ENCODE measurements around the gene DENND5B.
A peak's percentile ranks its signal among the peaks of the same experiment; 100 is the strongest.

The DENND5B gene

GRCh38 chr12:31471823-31472222 lies 119.1 kb downstream of the DENND5B start:
- no peak for DNase-seq (ENCODE audit: low read depth in 2 of 2)

- no peak for DNase-seq (ENCODE audit: low read depth in 2 of 2)
Measured at GRCh38 chr12:31471051-31471450, 119.9 kb downstream of the DENND5B start.

GRCh38 chr12:31470459-31470858 lies 120.5 kb downstream of the DENND5B start:
- no peak for DNase-seq (ENCODE audit: low read depth in 2 of 2)

- no peak for DNase-seq (ENCODE audit: low read depth in 2 of 2)
Measured at GRCh38 chr12:31466768-31467167, 124.2 kb downstream of the DENND5B start.

GRCh38 chr12:31465002-31465401 lies 125.9 kb downstream of the DENND5B start:
- no peak for DNase-seq (ENCODE audit: low read depth in 2 of 2)

- DNase-seq (ENCODE audit: low read depth in 2 of 2), result no peak
Measured at GRCh38 chr12:31460024-31460423, 130.9 kb downstream of the DENND5B start.

- no peak for DNase-seq (ENCODE audit: low read depth in 2 of 2)
Measured at GRCh38 chr12:31456562-31456961, 134.4 kb downstream of the DENND5B start.

GRCh38 chr12:31444736-31445135 lies 146.2 kb downstream of the DENND5B start:
- no peak for DNase-seq (ENCODE audit: low read depth in 2 of 2)

- no peak for DNase-seq (ENCODE audit: low read depth in 2 of 2)
Measured at GRCh38 chr12:31440586-31440985, 150.3 kb downstream of the DENND5B start.

GRCh38 chr12:31440134-31440533 lies 150.8 kb downstream of the DENND5B start:
- DNase-seq (ENCODE audit: low read depth in 2 of 2), result no peak

GRCh38 chr12:31431721-31432240 lies 159.2 kb downstream of the DENND5B start:
- no peak for DNase-seq (ENCODE audit: low read depth in 2 of 2)

GRCh38 chr12:31423405-31423804 lies 167.5 kb downstream of the DENND5B start:
- no peak for DNase-seq (ENCODE audit: low read depth in 2 of 2)

GRCh38 chr12:31412292-31412801 lies 178.6 kb downstream of the DENND5B start:
- no peak for DNase-seq (ENCODE audit: low read depth in 2 of 2)

- DNase-seq (ENCODE audit: low read depth in 2 of 2), result no peak
Measured at GRCh38 chr12:31408763-31409162, 182.2 kb downstream of the DENND5B start.

GRCh38 chr12:31407562-31407961 lies 183.4 kb downstream of the DENND5B start:
- DNase-seq (ENCODE audit: low read depth in 2 of 2), result no peak

GRCh38 chr12:31406345-31406744 lies 184.6 kb downstream of the DENND5B start:
- no peak for DNase-seq (ENCODE audit: low read depth in 2 of 2)

- no peak for DNase-seq (ENCODE audit: low read depth in 2 of 2)
Measured at GRCh38 chr12:31405021-31405420, 185.9 kb downstream of the DENND5B start.

GRCh38 chr12:31403099-31403607 lies 187.8 kb downstream of the DENND5B start:
- peak in 1 of 2 donors; percentile 17 for DNase-seq (ENCODE audit: low read depth in 2 of 2)

- no peak for DNase-seq (ENCODE audit: low read depth in 2 of 2)
Measured at GRCh38 chr12:31393004-31393550, 197.9 kb downstream of the DENND5B start.

GRCh38 chr12:31390991-31391390 lies 199.9 kb downstream of the DENND5B start:
- DNase-seq (ENCODE audit: low read depth in 2 of 2), result no peak

- DNase-seq (ENCODE audit: low read depth in 2 of 2), result no peak
Measured at GRCh38 chr12:31388713-31389112, 202.2 kb downstream of the DENND5B start.

- DNase-seq (ENCODE audit: low read depth in 2 of 2), result no peak
Measured at GRCh38 chr12:31387466-31387865, 203.5 kb downstream of the DENND5B start.

- DNase-seq (ENCODE audit: low read depth in 2 of 2), result no peak
Measured at GRCh38 chr12:31387011-31387410, 203.9 kb downstream of the DENND5B start.

GRCh38 chr12:31386364-31386777 lies 204.6 kb downstream of the DENND5B start:
- DNase-seq (ENCODE audit: low read depth in 2 of 2), result no peak

All from activated CD4-positive, alpha-beta T cell treated with anti-CD3 and anti-CD28 coated beads for 24 hours (primary cell).